Mucosa of descending colon (tissue), 3 donors: ENCODE results near the gene ACSM6. TPM values are rescaled to one million over a fixed set of nuclear protein-coding genes. Genes with fewer than 3 reads are reported as not detected.

Source experiments
- ATAC-seq: fragments of 200-7000 bp; cut with Tn5 transposase; one replicate; pipeline ENCODE4 v1.9.1; 2020; ENCODE audit warnings: mild to moderate bottlenecking, moderate library complexity
- DNase-seq, 3 donors: peaks; one replicate each; pipeline ENCODE4 v3.0.0-alpha.2; 2020
- H3K36me3 ChIP-seq: fragments of 200-600 bp; one replicate; pipeline ENCODE4 v1.8.0; 2021; ENCODE audit warnings: low read depth, mild to moderate bottlenecking
- H3K4me1 ChIP-seq: fragments of 200-600 bp; one replicate; pipeline ENCODE4 v1.8.0; 2021; ENCODE audit warnings: low read depth, mild to moderate bottlenecking
- H3K4me3 ChIP-seq: fragments of 200-600 bp; one replicate; pipeline ENCODE4 v1.8.0; 2021; ENCODE audit warnings: mild to moderate bottlenecking
- H3K9me3 ChIP-seq: fragments of 200-600 bp; one replicate; pipeline ENCODE4 v1.8.0; 2021; ENCODE audit warnings: mild to moderate bottlenecking
- CTCF ChIP-seq: fragments of 200-600 bp; IDR thresholded peaks from one replicate; pipeline ENCODE4 v1.8.0; 2022; ENCODE audit warnings: antibody characterized with exemption, mild to moderate bottlenecking
- intact Hi-C, 2 donors: fragments of 100-400 bp; cut with DNase I in 1 of 2; cut with micrococcal nuclease in 1 of 2; formaldehyde crosslinking; loops; one replicate each; pipeline versions ENCODE4 v1.11.0 to v1.11.1; 2022; cut with DNase I, micrococcal nuclease
- total RNA-seq, 3 donors: library from RNA; stranded (reverse); fragmentation: NEBNext Ultra II Directional in 2 of 3; extraction: Animal tissue kit (Norgen Biotek cat#: 25700) in 2 of 3; gene quantifications; one replicate each; pipeline versions ENCODE4 v1.2.1 to v1.2.4, GENCODE V29; 2021 to 2023
- donor health status: DM: no; HTN: no; CAD: no; lungs with moderate emphysema.
- donor health status: DM: no; HTN: no; CAD: no.
- donor health status: DM: no; HTN: yes; CAD: no.

The ACSM6 gene
- total RNA-seq, 3 donors from 2014 or later = not detected

- no peaks in the 10 kb centered on the region for H3K9me3 ChIP-seq
- peaks cover 21% of the 10 kb centered on the region for H3K4me1 ChIP-seq
- intact Hi-C loops = no loop called here
- no peak for TF ChIP-seq CTCF
- DNase-seq (peak in 1 of 3 donors; percentile 9), ATAC-seq (no peak)
- no peak overlapping the region for H3K4me3 ChIP-seq
- H3K36me3 ChIP-seq = no peaks in the 10 kb centered on the region
These were observed 71.5 kb downstream of the ACSM6 start for GRCh38 chr10:95265572-95265971.

GRCh38 chr10:95266674-95267095 is 72.6 kb downstream of the ACSM6 start:
- peak in 1 of 3 donors; percentile 54 for DNase-seq
- intact Hi-C loops = no loop called here
- H3K4me1 ChIP-seq = peaks cover 21% of the 10 kb centered on the region

GRCh38 chr10:95267251-95267650 is 73.2 kb downstream of the ACSM6 start:
- ATAC-seq = peak; percentile 48
- no peak for DNase-seq
- Histone ChIP-seq H3K4me3 (no peak overlapping the region), H3K36me3 (no peaks in the 10 kb centered on the region), H3K4me1 (peaks cover 21% of the 10 kb centered on the region), H3K9me3 (no peaks in the 10 kb centered on the region)
- intact Hi-C loops = no loop called here
- no peak for TF ChIP-seq CTCF

More at GRCh38 chr10:95266674-95267095, 72.6 kb downstream of the ACSM6 start:
- no peak overlapping the region for H3K4me3 ChIP-seq
- ATAC-seq = peak; percentile 93
- H3K9me3 ChIP-seq = no peaks in the 10 kb centered on the region
- TF ChIP-seq CTCF = no peak
- no peaks in the 10 kb centered on the region for H3K36me3 ChIP-seq

- no peak for TF ChIP-seq CTCF
- Histone ChIP-seq H3K9me3 (no peaks in the 10 kb centered on the region), H3K4me1 (peaks cover 21% of the 10 kb centered on the region), H3K4me3 (no peak overlapping the region), H3K36me3 (no peaks in the 10 kb centered on the region)
- no peak for ATAC-seq
- intact Hi-C loops = no loop called here
- peak in 1 of 3 donors; percentile 14 for DNase-seq
These were observed 74.4 kb downstream of the ACSM6 start for GRCh38 chr10:95268438-95268837.

GRCh38 chr10:95273393-95274312 is 79.6 kb downstream of the ACSM6 start:
- peak in 1 of 3 donors; percentile 61 for DNase-seq
- no peaks in the 10 kb centered on the region for H3K9me3 ChIP-seq
- peaks cover 47% of the 10 kb centered on the region for H3K4me1 ChIP-seq
- no peak for TF ChIP-seq CTCF
- H3K4me3 ChIP-seq = no peak overlapping the region
- H3K36me3 ChIP-seq = no peaks in the 10 kb centered on the region
- intact Hi-C loops = no loop called here
- peak; percentile 74 for ATAC-seq
